DND-41 (cell line): ENCODE measurements around the gene FAM83D.

ENCODE experiments used
- ATAC-seq: fragments of 200-7000 bp; cut with Tn5 transposase; 3 replicates; pipeline ENCODE4 v1.9.1; 2021; ENCODE audit warnings: low read depth; ENCODE audit not compliant: insufficient read depth
- DNase-seq: peaks from one replicate; pipeline ENCODE4 v3.0.0-alpha.2; 2020
- H2AFZ ChIP-seq: 2 replicates; pipeline ENCODE4 v1.6.0; 2012; ENCODE audit warnings: low read depth, low read length
- H3K27ac ChIP-seq: 2 replicates; pipeline ENCODE4 v1.5.1; 2012; ENCODE audit warnings: low read length, inconsistent platforms
- H3K27me3 ChIP-seq: fragments of 200-600 bp; sonication (generic); 2 replicates; pipeline ENCODE4 v1.6.0; 2012; ENCODE audit warnings: low read length, mild to moderate bottlenecking, inconsistent platforms; ENCODE audit not compliant: insufficient read depth, poor library complexity
- H3K36me3 ChIP-seq: 2 replicates; pipeline ENCODE4 v1.5.1; 2012; ENCODE audit warnings: low read length, inconsistent platforms; ENCODE audit not compliant: insufficient read depth
- H3K4me1 ChIP-seq: 2 replicates; pipeline ENCODE4 v1.5.1; 2012; ENCODE audit warnings: mild to moderate bottlenecking, low read length; ENCODE audit not compliant: insufficient read depth
- H3K4me2 ChIP-seq: 2 replicates; pipeline ENCODE4 v1.6.0; 2012; ENCODE audit warnings: mild to moderate bottlenecking, moderate library complexity, low read length, inconsistent platforms; ENCODE audit not compliant: insufficient read depth
- H3K4me3 ChIP-seq, 2 experiments: fragments of 200-600 bp in 1 of 2; shearing (Covaris generic) in 1 of 2; 2 replicates each; pipeline ENCODE4 v1.5.1; 2012 to 2016; ENCODE audit warnings: inconsistent platforms in 2 of 2, low read length in 2 of 2, mild to moderate bottlenecking in 2 of 2, low read depth in 1 of 2, moderate library complexity in 1 of 2
- H3K79me2 ChIP-seq: 2 replicates; pipeline ENCODE4 v1.6.0; 2012; ENCODE audit warnings: low read length, inconsistent platforms; ENCODE audit not compliant: insufficient read depth
- H3K9ac ChIP-seq: 2 replicates; pipeline ENCODE4 v1.6.0; 2012; ENCODE audit warnings: low read depth, mild to moderate bottlenecking, inconsistent platforms, low read length, moderate library complexity
- H3K9me3 ChIP-seq: 2 replicates; pipeline ENCODE4 v1.5.1; 2012; ENCODE audit warnings: low read length, moderate library complexity, mild to moderate bottlenecking, inconsistent platforms; ENCODE audit not compliant: insufficient read depth, severe bottlenecking
- H4K20me1 ChIP-seq: 2 replicates; pipeline ENCODE4 v1.6.0; 2012; ENCODE audit warnings: low read length; ENCODE audit not compliant: insufficient read depth
- CTCF ChIP-seq: IDR thresholded peaks from 2 replicates; pipeline ENCODE4 v1.5.1; 2012; ENCODE audit warnings: borderline replicate concordance, low read length, moderate library complexity, mild to moderate bottlenecking; ENCODE audit not compliant: poor library complexity, severe bottlenecking; ENCODE audit errors: extremely low read depth
- EZH2 ChIP-seq: IDR thresholded peaks from 3 replicates; pipeline ENCODE4 v1.6.1; 2012; ENCODE audit warnings: borderline replicate concordance, low read depth, mild to moderate bottlenecking, moderate library complexity, low read length, inconsistent platforms; ENCODE audit not compliant: severe bottlenecking

Gene FAM83D

DNA sequence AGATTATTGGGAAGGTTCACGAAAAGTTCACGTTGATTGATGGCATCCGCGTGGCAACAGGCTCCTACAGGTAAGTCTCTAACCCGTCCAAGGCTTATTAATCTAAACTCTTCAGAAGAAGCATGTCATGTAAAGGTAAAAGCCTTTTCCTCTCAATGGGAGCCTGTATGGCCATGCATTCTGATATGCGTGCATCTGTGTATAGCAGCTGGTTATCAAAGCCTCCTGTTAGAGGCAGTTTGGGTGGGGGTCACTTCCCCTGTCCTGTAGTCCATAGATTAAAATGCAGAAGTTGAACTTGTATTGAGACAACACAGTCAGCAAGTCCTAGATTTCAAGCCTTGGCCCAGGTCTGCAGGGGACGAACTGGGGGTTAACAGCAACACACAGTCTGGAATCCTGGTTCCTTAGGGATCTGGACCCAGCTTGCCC is 21.7 kb downstream of the FAM83D start:
- Histone ChIP-seq H3K4me1 (no peaks in the 10 kb centered on the region), H3K79me2 (peaks cover 45% of the 10 kb centered on the region), H3K4me3 (no peak overlapping the region), H3K9me3 (no peaks in the 10 kb centered on the region), H3K36me3 (peaks cover 93% of the 10 kb centered on the region), H3K4me2 (no peak overlapping the region), H2AFZ (no peak overlapping the region), H3K9ac (no peak overlapping the region), H3K27me3 (no peaks in the 10 kb centered on the region), H4K20me1 (peaks cover 21% of the 10 kb centered on the region; the same call in 1 of the 2 replicates), H3K27ac (no peak overlapping the region)
- ATAC-seq = no peak
- no peak for DNase-seq
- TF ChIP-seq EZH2 = no peak
- TF ChIP-seq CTCF = no peak

- Histone ChIP-seq H3K4me3 (no peak overlapping the region), H4K20me1 (peaks cover 26% of the 10 kb centered on the region; the same call in 1 of the 2 replicates), H3K4me1 (no peaks in the 10 kb centered on the region), H3K27ac (no peak overlapping the region), H3K4me2 (no peak overlapping the region), H3K79me2 (peaks cover 29% of the 10 kb centered on the region), H3K9me3 (no peaks in the 10 kb centered on the region), H3K9ac (no peak overlapping the region), H3K27me3 (no peaks in the 10 kb centered on the region), H2AFZ (no peak overlapping the region), H3K36me3 (peaks cover 87% of the 10 kb centered on the region)
- TF ChIP-seq EZH2 (no peak), CTCF (no peak)
- DNase-seq (no peak), ATAC-seq (no peak)
Measured at GRCh38 chr20:38950254-38950653, 24.0 kb downstream of the FAM83D start.

DNA sequence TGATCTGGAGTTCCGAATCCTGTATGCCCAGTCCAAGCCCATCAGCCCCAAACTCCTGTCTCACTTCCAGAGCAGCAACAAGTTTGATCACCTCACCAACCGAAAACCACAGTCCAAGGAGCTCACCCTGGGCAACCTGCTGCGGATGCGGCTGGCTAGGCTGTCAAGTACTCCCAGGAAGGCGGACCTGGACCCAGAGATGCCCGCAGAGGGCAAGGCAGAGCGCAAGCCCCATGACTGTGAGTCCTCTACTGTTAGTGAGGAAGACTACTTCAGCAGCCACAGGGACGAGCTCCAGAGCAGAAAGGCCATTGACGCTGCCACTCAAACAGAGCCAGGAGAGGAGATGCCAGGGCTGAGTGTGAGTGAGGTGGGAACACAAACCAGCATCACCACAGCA is 25.4 kb downstream of the FAM83D start:
- no peak overlapping the region for H2AFZ ChIP-seq
- DNase-seq = no peak
- H3K4me1 ChIP-seq = no peaks in the 10 kb centered on the region
- H4K20me1 ChIP-seq = peaks cover 26% of the 10 kb centered on the region; the same call in 1 of the 2 replicates
- no peak overlapping the region for H3K27ac ChIP-seq
- no peak for ATAC-seq
- peaks cover 22% of the 10 kb centered on the region for H3K79me2 ChIP-seq
- peaks cover 77% of the 10 kb centered on the region for H3K36me3 ChIP-seq
- no peaks in the 10 kb centered on the region for H3K27me3 ChIP-seq
- H3K4me3 ChIP-seq = no peak overlapping the region
- no peaks in the 10 kb centered on the region for H3K9me3 ChIP-seq
- TF ChIP-seq CTCF = no peak
- no peak for TF ChIP-seq EZH2
- no peak overlapping the region for H3K4me2 ChIP-seq
- H3K9ac ChIP-seq = no peak overlapping the region

DNA sequence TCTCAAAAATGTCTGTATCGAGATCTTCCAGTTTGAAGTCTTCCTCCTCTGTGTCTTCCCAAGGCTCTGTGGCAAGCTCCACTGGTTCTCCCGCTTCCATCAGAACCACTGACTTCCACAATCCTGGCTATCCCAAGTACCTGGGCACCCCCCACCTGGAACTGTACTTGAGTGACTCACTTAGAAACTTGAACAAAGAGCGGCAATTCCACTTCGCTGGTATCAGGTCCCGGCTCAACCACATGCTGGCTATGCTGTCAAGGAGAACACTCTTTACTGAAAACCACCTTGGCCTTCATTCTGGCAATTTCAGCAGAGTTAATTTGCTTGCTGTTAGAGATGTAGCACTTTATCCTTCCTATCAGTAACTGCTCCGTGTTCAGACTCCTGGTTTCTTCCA is 25.9 kb downstream of the FAM83D start:
- Histone ChIP-seq H3K9ac (no peak overlapping the region), H3K9me3 (no peaks in the 10 kb centered on the region), H3K4me3 (no peak overlapping the region), H3K27ac (no peak overlapping the region), H3K27me3 (no peaks in the 10 kb centered on the region), H3K4me2 (no peak overlapping the region), H3K4me1 (no peaks in the 10 kb centered on the region), H3K36me3 (peaks cover 72% of the 10 kb centered on the region), H2AFZ (no peak overlapping the region), H4K20me1 (peaks cover 25% of the 10 kb centered on the region; the same call in 1 of the 2 replicates), H3K79me2 (peaks cover 17% of the 10 kb centered on the region)
- ATAC-seq (no peak), DNase-seq (no peak)
- TF ChIP-seq EZH2 = no peak
- TF ChIP-seq CTCF = no peak
